Peyer's patch (tissue), 4 donors: ENCODE measurements around the gene SNX3.

Experiments
- POLR2A ChIP-seq, 2 donors: fragments of 450-650 bp; IDR thresholded peaks; one replicate each; pipeline ENCODE4 v1.5.1; 2017; ENCODE audit warnings: antibody characterized with exemption in 2 of 2, mild to moderate bottlenecking in 2 of 2, moderate library complexity in 2 of 2
- TF ChIP-seq, protein P1 (sequence below), 6 experiments: fragments of 450-650 bp in 4 of 6; fragments of 200-600 bp in 2 of 6; sonication (generic) in 1 of 6; IDR thresholded peaks; one replicate each; pipeline ENCODE4 v1.5.1; 2017 to 2019; ENCODE audit warnings: antibody characterized with exemption in 6 of 6, mild to moderate bottlenecking in 3 of 6, moderate library complexity in 1 of 6

DNA sequence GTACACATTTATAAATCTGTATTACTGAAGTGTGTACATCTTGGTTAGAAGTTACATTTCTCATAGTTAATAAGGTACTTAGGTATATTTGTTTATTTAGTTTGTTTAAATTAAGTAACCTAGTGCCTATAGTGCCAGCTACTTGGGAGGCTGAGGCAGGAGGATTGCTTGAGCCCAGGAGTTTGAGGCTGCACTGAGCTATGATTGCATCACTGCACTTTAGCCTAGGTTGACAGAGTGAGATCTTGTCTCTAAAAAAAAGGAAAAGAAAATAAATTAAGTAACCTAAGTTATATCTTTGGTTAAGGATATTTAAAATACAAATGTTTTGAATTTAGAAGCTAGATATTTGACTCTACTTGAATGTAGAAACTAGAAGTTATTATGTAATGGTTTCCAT is 24.5 kb upstream of the SNX3 start:
- TF ChIP-seq, protein P1, sequence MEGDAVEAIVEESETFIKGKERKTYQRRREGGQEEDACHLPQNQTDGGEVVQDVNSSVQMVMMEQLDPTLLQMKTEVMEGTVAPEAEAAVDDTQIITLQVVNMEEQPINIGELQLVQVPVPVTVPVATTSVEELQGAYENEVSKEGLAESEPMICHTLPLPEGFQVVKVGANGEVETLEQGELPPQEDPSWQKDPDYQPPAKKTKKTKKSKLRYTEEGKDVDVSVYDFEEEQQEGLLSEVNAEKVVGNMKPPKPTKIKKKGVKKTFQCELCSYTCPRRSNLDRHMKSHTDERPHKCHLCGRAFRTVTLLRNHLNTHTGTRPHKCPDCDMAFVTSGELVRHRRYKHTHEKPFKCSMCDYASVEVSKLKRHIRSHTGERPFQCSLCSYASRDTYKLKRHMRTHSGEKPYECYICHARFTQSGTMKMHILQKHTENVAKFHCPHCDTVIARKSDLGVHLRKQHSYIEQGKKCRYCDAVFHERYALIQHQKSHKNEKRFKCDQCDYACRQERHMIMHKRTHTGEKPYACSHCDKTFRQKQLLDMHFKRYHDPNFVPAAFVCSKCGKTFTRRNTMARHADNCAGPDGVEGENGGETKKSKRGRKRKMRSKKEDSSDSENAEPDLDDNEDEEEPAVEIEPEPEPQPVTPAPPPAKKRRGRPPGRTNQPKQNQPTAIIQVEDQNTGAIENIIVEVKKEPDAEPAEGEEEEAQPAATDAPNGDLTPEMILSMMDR (IDR thresholded peaks at IDR 0.05) = no peak
- TF ChIP-seq POLR2A (IDR thresholded peaks at IDR 0.05) = no peak
